Keratinocyte (primary cell): Measurements from ENCODE around the gene TMEM52B. TPM values are rescaled to one million over a fixed set of nuclear protein-coding genes. Genes with fewer than 3 reads are reported as not detected.

Source experiments
- DNase-seq: peaks from one replicate; pipeline ENCODE4 v3.0.0-alpha.2; 2011; ENCODE audit warnings: low read depth, missing footprints, low spot score
- FAIRE-seq: peaks from 2 replicates; lab custom pipeline; 2011; peaks lifted over from hg19 to GRCh38; lab: Jason Lieb, UNC
- H2AFZ ChIP-seq: 2 replicates; pipeline ENCODE4 v1.6.0; 2012; ENCODE audit warnings: low read length, control low read depth, inconsistent platforms; ENCODE audit not compliant: control insufficient read depth
- H3K27ac ChIP-seq: 2 replicates; pipeline ENCODE4 v1.5.1; 2011; ENCODE audit warnings: low read length; ENCODE audit not compliant: control insufficient read depth, insufficient read depth
- H3K27me3 ChIP-seq: 3 replicates; pipeline ENCODE4 v1.6.0; 2011; ENCODE audit warnings: low read length; ENCODE audit not compliant: control insufficient read depth, insufficient read depth; ENCODE audit errors: extremely low read depth
- H3K36me3 ChIP-seq, 2 experiments: 2 replicates in 1 of 2; 3 replicates in 1 of 2; pipeline ENCODE4 v1.5.1; 2011; ENCODE audit warnings: low read length in 2 of 2, mild to moderate bottlenecking in 1 of 2; ENCODE audit not compliant: control insufficient read depth in 2 of 2, insufficient read depth in 2 of 2; ENCODE audit errors: extremely low read depth in 1 of 2
- H3K4me1 ChIP-seq: 3 replicates; pipeline ENCODE4 v1.5.1; 2011; ENCODE audit warnings: low read length; ENCODE audit not compliant: control insufficient read depth, insufficient read depth; ENCODE audit errors: extremely low read depth
- H3K4me2 ChIP-seq: 3 replicates; pipeline ENCODE4 v1.6.0; 2011; ENCODE audit warnings: low read depth, low read length; ENCODE audit not compliant: control insufficient read depth, insufficient read depth; ENCODE audit errors: extremely low read depth
- H3K4me3 ChIP-seq, 3 experiments: fragments of 200-600 bp in 1 of 3; sonication (generic) in 1 of 3; 2 replicates in 2 of 3; 3 replicates in 1 of 3; pipeline ENCODE4 v1.5.1; 2011 to 2016; ENCODE audit warnings: low read length in 3 of 3, mild to moderate bottlenecking in 3 of 3, control low read depth in 2 of 3, inconsistent platforms in 1 of 3, low read depth in 1 of 3, mixed read lengths in 1 of 3, mixed run types in 1 of 3, moderate library complexity in 1 of 3; ENCODE audit not compliant: control insufficient read depth in 2 of 3, insufficient read depth in 2 of 3; ENCODE audit errors: extremely low read depth in 1 of 3
- H3K79me2 ChIP-seq: 2 replicates; pipeline ENCODE4 v1.6.0; 2012; ENCODE audit warnings: low read length; ENCODE audit not compliant: control insufficient read depth, insufficient read depth
- H3K9ac ChIP-seq: 3 replicates; pipeline ENCODE4 v1.6.0; 2011; ENCODE audit warnings: low read length; ENCODE audit not compliant: control insufficient read depth, insufficient read depth; ENCODE audit errors: extremely low read depth
- H3K9me1 ChIP-seq: 3 replicates; pipeline ENCODE4 v1.6.0; 2011; ENCODE audit warnings: low read length; ENCODE audit not compliant: control insufficient read depth, insufficient read depth; ENCODE audit errors: extremely low read depth
- H3K9me3 ChIP-seq: 2 replicates; pipeline ENCODE4 v1.5.1; 2012; ENCODE audit warnings: low read depth, low read length; ENCODE audit not compliant: control insufficient read depth
- H4K20me1 ChIP-seq: 3 replicates; pipeline ENCODE4 v1.6.0; 2011; ENCODE audit warnings: low read length; ENCODE audit not compliant: control insufficient read depth, insufficient read depth; ENCODE audit errors: extremely low read depth
- CTCF ChIP-seq, 3 experiments: IDR thresholded peaks in 1 of 3; conservative IDR thresholded peaks in 1 of 3; optimal IDR thresholded peaks in 1 of 3; 2 replicates in 2 of 3; 3 replicates in 1 of 3; pipeline versions ENCODE3 to v1.5.1; 2011; ENCODE audit warnings: low read length in 3 of 3, mild to moderate bottlenecking in 3 of 3, moderate library complexity in 2 of 3, control low read depth in 1 of 3, inconsistent platforms in 1 of 3; ENCODE audit not compliant: insufficient read depth in 2 of 3; ENCODE audit errors: extremely low read depth in 1 of 3
- EZH2 ChIP-seq: IDR thresholded peaks from one replicate; pipeline ENCODE4 v1.6.1; 2012; ENCODE audit warnings: inconsistent platforms, mild to moderate bottlenecking, low read length, moderate library complexity
- dilution Hi-C: fragments of 300-500 bp; cut with MboI; formaldehyde crosslinking; loops from one replicate; pipeline ENCODE4 v1.7.0; 2020; ENCODE audit warnings: low sequenced_read_pairs; ENCODE audit not compliant: extremely low pct_ligation_motif_present
- polyA plus RNA-seq, 5 experiments: library from polyadenylated mRNA; depleted of rRNA in 3 of 5; stranded (reverse) in 3 of 5; stranded (forward) in 1 of 5; unstranded in 1 of 5; fragments of >200 nt; gene quantifications; 1 replicate in 1 of 5; 2 replicates in 3 of 5; 3 replicates in 1 of 5; pipeline versions ENCODE4 v1.2.1 to v1.2.3, GENCODE V29; 2011 to 2012; ENCODE audit warnings: missing spikeins in 2 of 5, low read depth in 1 of 5, low replicate concordance in 1 of 5

Gene TMEM52B
- polyA plus RNA-seq, 1 donor (not counting 4 experiments of a cell fraction or from before 2014, with no cell fraction given), result not detected

DNA sequence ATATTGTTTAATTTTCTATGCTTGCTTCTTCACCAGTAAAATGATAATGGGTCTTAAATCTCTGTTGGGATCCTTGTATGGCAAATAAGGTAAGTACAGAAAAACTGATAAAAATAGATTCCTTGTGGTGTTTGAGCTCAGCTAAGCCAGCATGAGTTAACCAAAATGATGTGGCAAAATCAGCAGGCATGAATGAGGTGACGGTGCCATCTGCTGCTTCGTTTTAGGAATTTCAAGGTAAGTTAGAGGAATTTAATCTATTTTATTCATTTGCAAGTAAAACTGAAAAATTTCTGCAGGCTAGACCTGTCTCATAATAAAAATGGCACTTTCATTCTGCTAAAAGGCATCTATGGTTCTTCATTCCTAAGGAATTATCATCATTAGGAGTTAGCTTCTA is 38.8 kb upstream of the TMEM52B start:
- Histone ChIP-seq H3K9ac (no peak overlapping the region), H3K36me3 (no peaks in the 10 kb centered on the region), H3K79me2 (no peaks in the 10 kb centered on the region), H3K9me3 (no peaks in the 10 kb centered on the region), H3K4me2 (no peak overlapping the region), H3K27me3 (no peaks in the 10 kb centered on the region), H3K9me1 (no peaks in the 10 kb centered on the region), H2AFZ (no peak overlapping the region), H3K4me3 (no peak overlapping the region), H3K27ac (no peak overlapping the region), H4K20me1 (no peaks in the 10 kb centered on the region), H3K4me1 (no peaks in the 10 kb centered on the region)
- peak; percentile 50 to 75 (median 53) for TF ChIP-seq CTCF (optimal IDR thresholded peaks at IDR 0.05 in 1 of 3, IDR thresholded peaks at IDR 0.05 in 1 of 3, conservative IDR thresholded peaks at IDR 0.05 in 1 of 3; ENCODE audit: extremely low read depth in 1 of 3, insufficient read depth in 2 of 3, low read length in 3 of 3)
- no peak for TF ChIP-seq EZH2
- FAIRE-seq (peak; percentile 82), DNase-seq (no peak)
- dilution Hi-C loops, result no loop called here

- TF ChIP-seq EZH2 (no peak), CTCF (optimal IDR thresholded peaks at IDR 0.05 in 1 of 3, IDR thresholded peaks at IDR 0.05 in 1 of 3, conservative IDR thresholded peaks at IDR 0.05 in 1 of 3; ENCODE audit: extremely low read depth in 1 of 3, insufficient read depth in 2 of 3, low read length in 3 of 3) (no peak)
- no peak overlapping the region for H3K27ac ChIP-seq
These were observed 35.7 kb upstream of the TMEM52B start for GRCh38 chr12:10142976-10143589.

More at GRCh38 chr12:10142976-10143589, 35.7 kb upstream of the TMEM52B start:
- Histone ChIP-seq H3K4me3 (no peak overlapping the region), H3K27me3 (no peaks in the 10 kb centered on the region), H4K20me1 (no peaks in the 10 kb centered on the region), H3K36me3 (no peaks in the 10 kb centered on the region), H3K9ac (no peak overlapping the region), H3K9me1 (no peaks in the 10 kb centered on the region), H3K9me3 (no peaks in the 10 kb centered on the region), H3K4me2 (no peak overlapping the region), H3K4me1 (no peaks in the 10 kb centered on the region), H2AFZ (no peak overlapping the region), H3K79me2 (no peaks in the 10 kb centered on the region)
- dilution Hi-C loops, result no loop called here
- no peak for FAIRE-seq
- no peak for DNase-seq
